ENCODE results near the gene SPHKAP. TPM values are rescaled to one million over a fixed set of nuclear protein-coding genes. Genes with fewer than 3 reads are reported as not detected.

SPHKAP gene
- total and polyA plus RNA-seq, 2 of the 4 experiments (the other 2 are of a cell fraction): not detected

DNA sequence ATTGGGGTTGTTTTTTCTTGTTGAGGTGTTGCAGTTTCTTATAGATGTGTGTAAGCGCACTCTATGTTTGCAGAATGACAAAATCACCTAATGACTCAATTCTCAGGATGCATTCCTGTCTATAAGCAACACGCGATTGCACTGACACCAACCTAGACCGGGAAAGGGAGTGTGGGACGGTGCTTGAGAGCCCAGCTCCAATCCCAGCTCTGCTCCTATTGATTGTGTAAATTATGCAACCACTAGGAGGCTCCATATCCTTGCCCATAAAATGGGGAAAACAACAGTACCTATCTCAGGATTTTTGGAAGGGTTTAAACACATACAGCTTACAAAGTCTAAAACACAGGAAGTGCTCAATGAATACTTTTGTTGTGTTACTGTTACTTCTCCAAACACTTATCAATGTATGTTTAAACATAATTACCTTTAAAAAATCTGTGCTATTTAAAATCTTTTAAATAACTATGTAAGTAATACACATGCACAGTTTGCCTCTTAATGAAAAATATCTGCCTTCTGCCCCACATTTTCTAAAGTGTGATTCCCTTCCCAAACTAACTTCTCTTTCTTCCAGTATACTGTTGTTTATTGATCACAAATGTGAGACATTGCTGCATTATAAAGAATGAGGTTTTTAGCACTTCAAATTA is 132.5 kb downstream of the SPHKAP start:
- peak; percentile 11 for DNase-seq
- intact Hi-C loops (cut with micrococcal nuclease): no loop called here
- TF ChIP-seq, protein P1, sequence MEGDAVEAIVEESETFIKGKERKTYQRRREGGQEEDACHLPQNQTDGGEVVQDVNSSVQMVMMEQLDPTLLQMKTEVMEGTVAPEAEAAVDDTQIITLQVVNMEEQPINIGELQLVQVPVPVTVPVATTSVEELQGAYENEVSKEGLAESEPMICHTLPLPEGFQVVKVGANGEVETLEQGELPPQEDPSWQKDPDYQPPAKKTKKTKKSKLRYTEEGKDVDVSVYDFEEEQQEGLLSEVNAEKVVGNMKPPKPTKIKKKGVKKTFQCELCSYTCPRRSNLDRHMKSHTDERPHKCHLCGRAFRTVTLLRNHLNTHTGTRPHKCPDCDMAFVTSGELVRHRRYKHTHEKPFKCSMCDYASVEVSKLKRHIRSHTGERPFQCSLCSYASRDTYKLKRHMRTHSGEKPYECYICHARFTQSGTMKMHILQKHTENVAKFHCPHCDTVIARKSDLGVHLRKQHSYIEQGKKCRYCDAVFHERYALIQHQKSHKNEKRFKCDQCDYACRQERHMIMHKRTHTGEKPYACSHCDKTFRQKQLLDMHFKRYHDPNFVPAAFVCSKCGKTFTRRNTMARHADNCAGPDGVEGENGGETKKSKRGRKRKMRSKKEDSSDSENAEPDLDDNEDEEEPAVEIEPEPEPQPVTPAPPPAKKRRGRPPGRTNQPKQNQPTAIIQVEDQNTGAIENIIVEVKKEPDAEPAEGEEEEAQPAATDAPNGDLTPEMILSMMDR (conservative IDR thresholded peaks at IDR 0.05; ENCODE audit: low read depth, low read length): peak; percentile 34
- TF ChIP-seq, protein P2, sequence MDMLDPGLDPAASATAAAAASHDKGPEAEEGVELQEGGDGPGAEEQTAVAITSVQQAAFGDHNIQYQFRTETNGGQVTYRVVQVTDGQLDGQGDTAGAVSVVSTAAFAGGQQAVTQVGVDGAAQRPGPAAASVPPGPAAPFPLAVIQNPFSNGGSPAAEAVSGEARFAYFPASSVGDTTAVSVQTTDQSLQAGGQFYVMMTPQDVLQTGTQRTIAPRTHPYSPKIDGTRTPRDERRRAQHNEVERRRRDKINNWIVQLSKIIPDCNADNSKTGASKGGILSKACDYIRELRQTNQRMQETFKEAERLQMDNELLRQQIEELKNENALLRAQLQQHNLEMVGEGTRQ (IDR thresholded peaks at IDR 0.05; ENCODE audit: low read depth, low read length): no peak
- TF ChIP-seq RAD21 (IDR thresholded peaks at IDR 0.05; ENCODE audit: low read length): peak; percentile 19; the same call in 1 of the 2 replicates

More for the DNA sequence above, 132.5 kb downstream of the SPHKAP start:
- no peak overlapping the region for H2BK5ac ChIP-seq (ENCODE audit: low read depth, low read length, poor library complexity, severe bottlenecking)
- dilution Hi-C loops (cut with HindIII; ENCODE audit: low sequenced_read_pairs, unreplicated experiment): no loop called here
- in situ Hi-C loops (cut with MboI; ENCODE audit: low sequenced_read_pairs): no loop called here
- no TSS peak for BruUV-seq (replicated peaks)
- no peak overlapping the region for H2AK9ac ChIP-seq (replicated peaks; ENCODE audit: low read depth, low read length, poor library complexity)
- CTCF ChIA-PET: no interaction called here
- H4K91ac ChIP-seq (ENCODE audit: insufficient read depth, low read depth, low read length): no peak overlapping the region
- no peak overlapping the region for H3K18ac ChIP-seq (ENCODE audit: low read depth, low read length)
- H3K4me3 ChIP-seq (ENCODE audit: insufficient read depth, low read depth, low read length): no peak overlapping the region
- H3K4ac ChIP-seq (ENCODE audit: low read depth, low read length): no peak overlapping the region
- H2BK15ac ChIP-seq (ENCODE audit: low read depth, low read length): no peak overlapping the region
- no CpG with 5 or more reads among the region's 5 CpGs for WGBS, 2 experiments (ENCODE audit: extremely low coverage in 2 of 2, insufficient read length in 1 of 2)
- POLR2A ChIA-PET (ENCODE audit: unreplicated experiment): no interaction called here
- no peak overlapping the region for H2BK120ac ChIP-seq (ENCODE audit: low read depth, low read length)
- no peak overlapping the region for H4K5ac ChIP-seq (ENCODE audit: low read depth, low read length)
- H2AK5ac ChIP-seq (ENCODE audit: low read depth, low read length): no peak overlapping the region
- H3K36me3 ChIP-seq (ENCODE audit: control insufficient read depth, insufficient read depth, low read length): no peaks in the 10 kb centered on the region
- peaks cover 4% of the 10 kb centered on the region; the same call in 1 of the 2 replicates for H3K9me3 ChIP-seq (ENCODE audit: control insufficient read depth, insufficient read depth, low read length)
- no peak overlapping the region for H4K8ac ChIP-seq (ENCODE audit: low read depth in 2 of 2, low read length in 2 of 2)
- H3K9me1 ChIP-seq (ENCODE audit: insufficient read depth, low read length): no peaks in the 10 kb centered on the region
- H4K20me1 ChIP-seq (ENCODE audit: insufficient read depth, low read length): no peaks in the 10 kb centered on the region
- no peaks in the 10 kb centered on the region for H3K4me1 ChIP-seq (ENCODE audit: control insufficient read depth, insufficient read depth, low read length)
- H2BK20ac ChIP-seq (ENCODE audit: low read depth, low read length): no peak overlapping the region
- no peaks in the 10 kb centered on the region for H3K27me3 ChIP-seq (ENCODE audit: control insufficient read depth, insufficient read depth, low read length)
- no peak overlapping the region for H2AFZ ChIP-seq (replicated peaks; ENCODE audit: low read length, poor library complexity)
- no peaks in the 10 kb centered on the region for H3K79me1 ChIP-seq (ENCODE audit: low read depth in 1 of 2, low read length in 2 of 2)
- no peak overlapping the region for H3K9ac ChIP-seq (ENCODE audit: low read depth, low read length)
- H3K4me2 ChIP-seq (ENCODE audit: low read depth, low read length): no peak overlapping the region
- no peak overlapping the region for H3K27ac ChIP-seq (ENCODE audit: insufficient read depth, low read length)
- no peak overlapping the region for H3K23ac ChIP-seq (ENCODE audit: low read depth, low read length)
- 0 out of 2 replicates have a peak, but pooled peaks have one; percentile 48 for ATAC-seq (ENCODE audit: low read depth)
- no peak overlapping the region for H3K56ac ChIP-seq (ENCODE audit: extremely low read depth, insufficient read depth, low read length)
- no peak overlapping the region for H3K14ac ChIP-seq (replicated peaks; ENCODE audit: low read depth, low read length)

Measured in IMR-90 (cell line).